IPS-18a (cell line): ENCODE results near the gene MEIS3.
"Not testable (repeated sequence)": the region's sequence is repeated elsewhere in the genome, so short reads cannot be mapped to it uniquely, and the experiment has no call there.

Experiments
- H3K27ac ChIP-seq: one replicate; pipeline ENCODE4 v1.5.1; 2013; ENCODE audit warnings: low read length
- H3K27me3 ChIP-seq: one replicate; pipeline ENCODE4 v1.6.1; 2013; ENCODE audit warnings: mild to moderate bottlenecking, low read length; ENCODE audit not compliant: control insufficient read depth, insufficient read depth
- H3K36me3 ChIP-seq: one replicate; pipeline ENCODE4 v1.6.1; 2013; ENCODE audit warnings: low read depth, low read length; ENCODE audit not compliant: control insufficient read depth
- H3K4me1 ChIP-seq: one replicate; pipeline ENCODE4 v1.6.1; 2013; ENCODE audit warnings: low read depth, low read length; ENCODE audit not compliant: control insufficient read depth
- H3K4me3 ChIP-seq: one replicate; pipeline ENCODE4 v1.5.1; 2013; ENCODE audit warnings: low read length
- H3K9ac ChIP-seq: one replicate; pipeline ENCODE4 v1.6.1; 2013; ENCODE audit warnings: mild to moderate bottlenecking, low read length, moderate library complexity
- H3K9me3 ChIP-seq: one replicate; pipeline ENCODE4 v1.6.1; 2013; ENCODE audit warnings: low read depth, low read length; ENCODE audit not compliant: control insufficient read depth

Gene MEIS3

DNA sequence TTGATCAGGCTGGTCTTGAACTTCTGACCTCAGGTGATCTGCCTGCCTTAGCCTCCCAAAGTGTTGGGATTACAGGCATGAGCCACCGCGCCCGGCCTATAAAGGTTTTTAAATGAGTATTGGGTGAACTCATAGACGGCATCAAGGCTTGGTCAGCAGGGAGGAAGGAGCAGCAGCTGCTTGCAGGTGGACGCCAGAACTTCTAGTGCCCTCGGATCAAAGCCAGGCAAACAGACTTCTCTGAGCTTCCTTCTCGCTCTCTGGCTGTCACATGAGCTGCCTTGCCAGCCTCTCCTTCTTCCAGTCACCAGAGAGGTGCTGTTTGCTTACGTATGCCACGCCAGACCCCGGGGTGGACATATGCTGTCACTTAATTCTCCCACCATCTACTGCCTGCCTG, 53.9 kb downstream of the MEIS3 start:
- not testable (repeated sequence) for H3K27me3 ChIP-seq, H3K4me1 ChIP-seq, H3K27ac ChIP-seq, H3K9ac ChIP-seq, H3K9me3 ChIP-seq, H3K4me3 ChIP-seq
- H3K36me3 ChIP-seq = peaks cover 59% of the 10 kb centered on the region

GRCh38 chr19:47363758-47364531, 55.4 kb downstream of the MEIS3 start:
- Histone ChIP-seq H3K9ac (no peak overlapping the region), H3K36me3 (peaks cover 58% of the 10 kb centered on the region), H3K9me3 (no peaks in the 10 kb centered on the region), H3K4me3 (no peak overlapping the region), H3K4me1 (no peaks in the 10 kb centered on the region), H3K27ac (no peak overlapping the region), H3K27me3 (no peaks in the 10 kb centered on the region)

DNA sequence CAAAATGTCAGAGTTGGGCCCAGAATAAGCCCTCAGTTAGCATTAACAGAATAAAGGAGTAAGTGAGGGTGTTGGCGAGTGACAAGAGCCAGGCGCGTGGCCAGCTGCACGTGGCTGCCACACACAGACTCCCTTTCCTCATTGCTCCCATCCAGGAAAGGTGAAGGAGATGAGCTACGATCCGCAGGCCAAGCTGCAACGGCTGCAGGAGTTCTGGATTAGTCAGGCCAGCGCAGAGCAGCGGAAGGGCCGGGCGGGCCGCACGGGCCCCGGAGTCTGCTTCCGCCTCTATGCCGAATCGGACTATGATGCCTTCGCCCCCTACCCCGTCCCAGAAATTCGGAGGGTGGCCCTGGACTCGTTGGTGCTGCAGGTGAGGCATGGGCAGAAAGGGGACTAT, 57.0 kb downstream of the MEIS3 start:
- Histone ChIP-seq H3K27ac (no peak overlapping the region), H3K4me1 (no peaks in the 10 kb centered on the region), H3K27me3 (no peaks in the 10 kb centered on the region), H3K9ac (no peak overlapping the region), H3K36me3 (peaks cover 67% of the 10 kb centered on the region), H3K9me3 (no peaks in the 10 kb centered on the region), H3K4me3 (no peak overlapping the region)

DNA sequence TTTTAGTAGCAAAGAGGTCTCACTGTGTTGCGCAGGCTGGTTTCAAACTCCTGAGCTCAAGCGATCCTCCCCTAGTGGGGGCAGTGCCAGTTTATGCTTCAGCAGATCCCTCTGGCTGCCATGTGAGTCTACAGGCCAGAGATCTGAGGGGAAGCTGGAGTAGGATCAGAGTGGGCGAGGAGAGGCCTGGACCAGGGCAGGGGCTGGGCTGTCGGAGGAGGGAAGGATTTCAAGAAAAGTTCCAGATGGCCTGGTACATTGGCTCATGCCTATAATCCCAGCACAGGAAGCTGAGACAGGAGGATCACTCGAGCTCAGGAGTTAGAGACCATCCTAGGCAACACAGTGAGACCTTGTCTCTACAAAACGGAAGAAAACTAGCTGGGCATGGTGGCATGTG, 60.4 kb downstream of the MEIS3 start:
- peaks cover 84% of the 10 kb centered on the region for H3K36me3 ChIP-seq

GRCh38 chr19:47357788-47358680, 61.3 kb downstream of the MEIS3 start:
- Histone ChIP-seq H3K9ac (no peak overlapping the region), H3K4me1 (no peaks in the 10 kb centered on the region), H3K36me3 (peaks cover 83% of the 10 kb centered on the region), H3K4me3 (no peak overlapping the region), H3K27me3 (no peaks in the 10 kb centered on the region), H3K27ac (no peak overlapping the region), H3K9me3 (no peaks in the 10 kb centered on the region)

More for the DNA sequence above, 60.4 kb downstream of the MEIS3 start:
- Histone ChIP-seq H3K4me1 (no peaks in the 10 kb centered on the region), H3K27ac (no peak overlapping the region), H3K9ac (no peak overlapping the region), H3K9me3 (no peaks in the 10 kb centered on the region), H3K4me3 (no peak overlapping the region), H3K27me3 (no peaks in the 10 kb centered on the region)

- no peak overlapping the region for H3K4me3 ChIP-seq
- H3K4me1 ChIP-seq = peaks cover 3% of the 10 kb centered on the region
- peaks cover 82% of the 10 kb centered on the region for H3K36me3 ChIP-seq
- no peak overlapping the region for H3K9ac ChIP-seq
- no peaks in the 10 kb centered on the region for H3K9me3 ChIP-seq
- H3K27ac ChIP-seq = no peak overlapping the region
- H3K27me3 ChIP-seq = no peaks in the 10 kb centered on the region
These were observed 62.4 kb downstream of the MEIS3 start for GRCh38 chr19:47356900-47357299.

GRCh38 chr19:47353307-47353712, 66.0 kb downstream of the MEIS3 start:
- peaks cover 9% of the 10 kb centered on the region for H3K4me1 ChIP-seq
- no peak overlapping the region for H3K4me3 ChIP-seq
- H3K27me3 ChIP-seq = peaks cover 4% of the 10 kb centered on the region
- H3K27ac ChIP-seq = no peak overlapping the region
- no peaks in the 10 kb centered on the region for H3K9me3 ChIP-seq
- H3K36me3 ChIP-seq = peaks cover 50% of the 10 kb centered on the region
- H3K9ac ChIP-seq = no peak overlapping the region
